PC-3 (cell line): ENCODE data around the gene IL5RA. TPM values are rescaled to one million over a fixed set of nuclear protein-coding genes. Genes with fewer than 3 reads are reported as not detected.

Experiments used
- ATAC-seq: fragments of 200-7000 bp; cut with Tn5 transposase; 2 replicates; pipeline ENCODE4 v1.9.1; 2020; ENCODE audit warnings: mild to moderate bottlenecking, moderate library complexity
- BruUV-seq: library from RNA; stranded (reverse); fragments of 400-500 nt; replicated peaks from 2 replicates; lab custom pipeline; 2021; lab: Mats Ljungman, UMichigan
- CTCF ChIA-PET: fragments of 300-600 bp; sonication (Branson Sonifier 250); formaldehyde crosslinking; loops from one replicate; lab custom pipeline; 2022; ENCODE audit warnings: antibody characterized with exemption; lab: Charles Lee
- POLR2A ChIA-PET: fragments of 300-600 bp; sonication (Branson Sonifier 250); formaldehyde crosslinking; loops from one replicate; lab custom pipeline; 2022; ENCODE audit warnings: antibody characterized with exemption; ENCODE audit not compliant: unreplicated experiment; lab: Charles Lee
- DNase-seq: peaks from one replicate; pipeline ENCODE4 v3.0.0-alpha.2; 2015
- H2AFZ ChIP-seq: fragments of 300-600 bp; sonication (generic); 2 replicates; pipeline ENCODE4 v1.6.0; 2016; ENCODE audit warnings: antibody characterized with exemption, low read length
- H3F3A ChIP-seq: fragments of 300-600 bp; sonication (generic); one replicate; pipeline ENCODE4 v1.6.0; 2017; ENCODE audit warnings: antibody characterized with exemption, low read length, control low read depth, mild to moderate bottlenecking; ENCODE audit not compliant: unreplicated experiment
- H3K27ac ChIP-seq: fragments of 300-600 bp; sonication (generic); 2 replicates; pipeline ENCODE4 v1.5.1; 2016; ENCODE audit warnings: mild to moderate bottlenecking, low read length
- H3K27me3 ChIP-seq: fragments of 300-600 bp; sonication (generic); 2 replicates; pipeline ENCODE4 v1.6.1; 2016; ENCODE audit warnings: low read length, mixed read lengths
- H3K36me3 ChIP-seq: fragments of 300-600 bp; sonication (generic); 2 replicates; pipeline ENCODE4 v1.6.1; 2016; ENCODE audit warnings: low read depth, mixed run types, low read length, mixed read lengths
- H3K4me1 ChIP-seq: fragments of 300-600 bp; sonication (generic); 2 replicates; pipeline ENCODE4 v1.5.1; 2016; ENCODE audit warnings: low read length; ENCODE audit not compliant: insufficient read depth
- H3K4me2 ChIP-seq: fragments of 300-600 bp; sonication (generic); 2 replicates; pipeline ENCODE4 v1.6.0; 2016; ENCODE audit warnings: low read length
- H3K4me3 ChIP-seq: fragments of 300-600 bp; sonication (generic); 2 replicates; pipeline ENCODE4 v1.5.1; 2016; ENCODE audit warnings: mild to moderate bottlenecking, low read length, mixed read lengths
- H3K79me2 ChIP-seq: fragments of 300-600 bp; sonication (generic); 2 replicates; pipeline ENCODE4 v1.6.1; 2017; ENCODE audit warnings: low read length, mixed read lengths
- H3K9ac ChIP-seq: fragments of 300-600 bp; sonication (generic); 2 replicates; pipeline ENCODE4 v1.6.0; 2016; ENCODE audit warnings: mild to moderate bottlenecking, low read length
- H3K9me2 ChIP-seq: fragments of 300-600 bp; sonication (generic); replicated peaks from 2 replicates; pipeline ENCODE4 v1.6.1; 2016; ENCODE audit warnings: mixed run types, low read length, mixed read lengths
- H3K9me3 ChIP-seq: fragments of 300-600 bp; sonication (generic); 2 replicates; pipeline ENCODE4 v1.6.1; 2016; ENCODE audit warnings: low read length, mixed read lengths
- H4K20me1 ChIP-seq: fragments of 300-600 bp; sonication (generic); 2 replicates; pipeline ENCODE4 v1.6.1; 2016; ENCODE audit warnings: low read length, mixed read lengths
- CTCF ChIP-seq: fragments of 300-600 bp; sonication (generic); conservative IDR thresholded peaks from 2 replicates; pipeline ENCODE4 v1.5.1; 2017; ENCODE audit warnings: antibody characterized with exemption, low read depth, mild to moderate bottlenecking, low read length
- EZH2 ChIP-seq: fragments of 300-600 bp; sonication (generic); IDR thresholded peaks from one replicate; pipeline ENCODE4 v1.6.1; 2017; ENCODE audit warnings: antibody characterized with exemption, mild to moderate bottlenecking, low read length; ENCODE audit not compliant: unreplicated experiment
- EZH2phosphoT487 ChIP-seq: fragments of 300-600 bp; sonication (generic); IDR thresholded peaks from 2 replicates; pipeline ENCODE4 v1.6.1; 2018; ENCODE audit warnings: mild to moderate bottlenecking, antibody characterized with exemption, low read length, borderline replicate concordance
- intact Hi-C: fragments of 100-400 bp; cut with micrococcal nuclease; formaldehyde crosslinking; loops from 2 replicates; pipeline ENCODE4 v1.9.0; 2023
- total RNA-seq: library from RNA; depleted of rRNA; stranded (reverse); fragments of >200 nt; gene quantifications from 2 replicates; pipeline ENCODE4 v1.2.3, GENCODE V29; 2014

Gene IL5RA
- total RNA-seq, 1 experiment from 2014 or later, result not detected

GRCh38 chr3:3101660-3102458 is 8.3 kb downstream of the IL5RA start:
- intact Hi-C loops, result no loop called here
- peaks cover 42% of the 10 kb centered on the region; the same call in 1 of the 2 replicates for H3K27me3 ChIP-seq

GRCh38 chr3:3097958-3098357 is 12.2 kb downstream of the IL5RA start:
- Histone ChIP-seq H3K9ac (no peak overlapping the region), H3K4me2 (no peak overlapping the region), H3K79me2 (no peaks in the 10 kb centered on the region), H3K9me2 (no peaks in the 10 kb centered on the region), H4K20me1 (no peaks in the 10 kb centered on the region), H3K27me3 (peaks cover 32% of the 10 kb centered on the region; the same call in 1 of the 2 replicates), H3K36me3 (no peaks in the 10 kb centered on the region), H3K27ac (no peak overlapping the region), H3K9me3 (no peaks in the 10 kb centered on the region), H3F3A (no peaks in the 10 kb centered on the region), H3K4me3 (no peak overlapping the region), H3K4me1 (no peaks in the 10 kb centered on the region), H2AFZ (no peak overlapping the region)
- ChIA-PET POLR2A (no interaction called here), CTCF (no interaction called here)
- ATAC-seq, result no peak
- intact Hi-C loops, result no loop called here
- no TSS peak for BruUV-seq
- no peak for TF ChIP-seq EZH2
- no peak for TF ChIP-seq EZH2phosphoT487
- TF ChIP-seq CTCF, result no peak
- no peak for DNase-seq

More at GRCh38 chr3:3101660-3102458, 8.3 kb downstream of the IL5RA start:
- H3K4me2 ChIP-seq, result no peak overlapping the region
- DNase-seq, result no peak
- no peak overlapping the region for H3K27ac ChIP-seq
- no peaks in the 10 kb centered on the region for H3K4me1 ChIP-seq
- no peaks in the 10 kb centered on the region for H4K20me1 ChIP-seq
- H3K36me3 ChIP-seq, result no peaks in the 10 kb centered on the region
- H3K9me2 ChIP-seq, result no peaks in the 10 kb centered on the region
- H3F3A ChIP-seq, result no peaks in the 10 kb centered on the region
- POLR2A ChIA-PET, result no interaction called here
- no peaks in the 10 kb centered on the region for H3K9me3 ChIP-seq
- no peak overlapping the region for H3K9ac ChIP-seq
- CTCF ChIA-PET, result no interaction called here
- H2AFZ ChIP-seq, result no peak overlapping the region
- no TSS peak for BruUV-seq
- no peak overlapping the region for H3K4me3 ChIP-seq
- no peaks in the 10 kb centered on the region for H3K79me2 ChIP-seq
- TF ChIP-seq EZH2, result no peak
- no peak for TF ChIP-seq EZH2phosphoT487
- no peak for TF ChIP-seq CTCF
- ATAC-seq, result no peak

GRCh38 chr3:3089017-3089416 is 21.2 kb downstream of the IL5RA start:
- Histone ChIP-seq H3K79me2 (no peaks in the 10 kb centered on the region), H3K4me2 (no peak overlapping the region), H3K9me2 (no peaks in the 10 kb centered on the region), H2AFZ (no peak overlapping the region), H3K4me1 (no peaks in the 10 kb centered on the region), H3K4me3 (no peak overlapping the region), H3K27me3 (no peaks in the 10 kb centered on the region), H4K20me1 (no peaks in the 10 kb centered on the region), H3K9ac (no peak overlapping the region), H3F3A (no peaks in the 10 kb centered on the region), H3K36me3 (no peaks in the 10 kb centered on the region), H3K27ac (no peak overlapping the region), H3K9me3 (no peaks in the 10 kb centered on the region)
- POLR2A ChIA-PET, result no interaction called here
- no TSS peak for BruUV-seq
- no peak for DNase-seq
- TF ChIP-seq CTCF (no peak), EZH2phosphoT487 (no peak), EZH2 (no peak)
- CTCF ChIA-PET, result no interaction called here
- ATAC-seq, result no peak
- intact Hi-C loops, result no loop called here
